ENCODE measurements around the gene PIWIL4.

The PIWIL4 gene

GRCh38 chr11:94649254-94649653 is 82.1 kb downstream of the PIWIL4 start:
- H3K4me1 ChIP-seq (ENCODE audit: control insufficient read depth, insufficient read depth, low read length), result no peaks in the 10 kb centered on the region
- no peaks in the 10 kb centered on the region for H3K36me3 ChIP-seq (ENCODE audit: control insufficient read depth, insufficient read depth, low read length)
- no peaks in the 10 kb centered on the region for H3K9me3 ChIP-seq (ENCODE audit: control insufficient read depth, low read length)
- no peak overlapping the region for H3K4me3 ChIP-seq (ENCODE audit: low read length)
- no peak overlapping the region for H3K9ac ChIP-seq (ENCODE audit: low read length)
- no peaks in the 10 kb centered on the region for H3K27me3 ChIP-seq (ENCODE audit: control insufficient read depth, insufficient read depth, low read length)

DNA sequence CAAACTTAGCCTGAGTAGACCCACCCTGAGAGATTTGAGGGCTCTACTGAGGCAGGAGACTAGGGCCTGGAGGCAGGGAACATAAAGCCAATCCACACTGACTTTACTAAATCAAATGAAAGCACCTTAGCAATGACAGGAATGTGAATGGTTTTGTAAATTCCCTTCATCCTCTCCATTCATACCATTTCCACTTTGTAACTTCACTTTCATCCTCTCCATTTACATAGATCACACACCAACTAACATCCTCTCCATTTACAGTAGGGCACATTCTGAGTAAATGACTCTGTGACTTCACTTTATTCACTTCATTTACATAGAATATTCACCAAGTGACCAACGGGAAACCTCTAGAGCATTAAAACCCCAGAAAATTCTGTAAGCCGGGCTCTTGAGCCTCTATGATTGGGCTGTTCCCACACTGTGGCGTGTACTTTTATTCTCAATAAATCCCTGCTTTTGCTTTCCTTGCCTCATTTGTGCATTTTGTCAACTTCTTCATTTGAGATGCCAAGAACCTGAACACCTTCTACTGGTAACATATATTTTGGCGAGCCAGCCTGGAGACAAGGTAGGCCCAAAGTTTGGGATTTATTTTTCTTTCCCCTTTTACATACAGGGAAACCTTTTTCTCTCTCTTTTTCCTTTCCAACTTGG is 82.9 kb downstream of the PIWIL4 start:
- Histone ChIP-seq H3K9ac (ENCODE audit: low read length) (no peak overlapping the region), H3K36me3 (ENCODE audit: control insufficient read depth, insufficient read depth, low read length) (no peaks in the 10 kb centered on the region), H3K9me3 (ENCODE audit: control insufficient read depth, low read length) (no peaks in the 10 kb centered on the region), H3K27me3 (ENCODE audit: control insufficient read depth, insufficient read depth, low read length) (no peaks in the 10 kb centered on the region), H3K4me3 (ENCODE audit: low read length) (no peak overlapping the region), H3K4me1 (ENCODE audit: control insufficient read depth, insufficient read depth, low read length) (no peaks in the 10 kb centered on the region)

GRCh38 chr11:94650756-94651155 is 83.6 kb downstream of the PIWIL4 start:
- Histone ChIP-seq H3K36me3 (ENCODE audit: control insufficient read depth, insufficient read depth, low read length) (no peaks in the 10 kb centered on the region), H3K27me3 (ENCODE audit: control insufficient read depth, insufficient read depth, low read length) (no peaks in the 10 kb centered on the region), H3K4me1 (ENCODE audit: control insufficient read depth, insufficient read depth, low read length) (no peaks in the 10 kb centered on the region), H3K4me3 (ENCODE audit: low read length) (no peak overlapping the region), H3K9me3 (ENCODE audit: control insufficient read depth, low read length) (no peaks in the 10 kb centered on the region), H3K9ac (ENCODE audit: low read length) (no peak overlapping the region)

GRCh38 chr11:94652735-94653284 is 85.6 kb downstream of the PIWIL4 start:
- no peaks in the 10 kb centered on the region for H3K4me1 ChIP-seq (ENCODE audit: control insufficient read depth, insufficient read depth, low read length)
- H3K36me3 ChIP-seq (ENCODE audit: control insufficient read depth, insufficient read depth, low read length), result no peaks in the 10 kb centered on the region
- no peaks in the 10 kb centered on the region for H3K9me3 ChIP-seq (ENCODE audit: control insufficient read depth, low read length)
- H3K27me3 ChIP-seq (ENCODE audit: control insufficient read depth, insufficient read depth, low read length), result no peaks in the 10 kb centered on the region
- no peak overlapping the region for H3K4me3 ChIP-seq (ENCODE audit: low read length)
- no peak overlapping the region for H3K9ac ChIP-seq (ENCODE audit: low read length)

GRCh38 chr11:94653561-94653960 is 86.4 kb downstream of the PIWIL4 start:
- Histone ChIP-seq H3K4me3 (ENCODE audit: low read length) (no peak overlapping the region), H3K9me3 (ENCODE audit: control insufficient read depth, low read length) (no peaks in the 10 kb centered on the region), H3K4me1 (ENCODE audit: control insufficient read depth, insufficient read depth, low read length) (no peaks in the 10 kb centered on the region), H3K9ac (ENCODE audit: low read length) (no peak overlapping the region), H3K27me3 (ENCODE audit: control insufficient read depth, insufficient read depth, low read length) (no peaks in the 10 kb centered on the region), H3K36me3 (ENCODE audit: control insufficient read depth, insufficient read depth, low read length) (no peaks in the 10 kb centered on the region)

- no peak overlapping the region for H3K9ac ChIP-seq (ENCODE audit: low read length)
- H3K36me3 ChIP-seq (ENCODE audit: control insufficient read depth, insufficient read depth, low read length), result no peaks in the 10 kb centered on the region
- no peaks in the 10 kb centered on the region for H3K4me1 ChIP-seq (ENCODE audit: control insufficient read depth, insufficient read depth, low read length)
- no peaks in the 10 kb centered on the region for H3K9me3 ChIP-seq (ENCODE audit: control insufficient read depth, low read length)
- no peak overlapping the region for H3K4me3 ChIP-seq (ENCODE audit: low read length)
- H3K27me3 ChIP-seq (ENCODE audit: control insufficient read depth, insufficient read depth, low read length), result no peaks in the 10 kb centered on the region
Observed at GRCh38 chr11:94654201-94654600, 87.0 kb downstream of the PIWIL4 start.

- no peaks in the 10 kb centered on the region for H3K36me3 ChIP-seq (ENCODE audit: control insufficient read depth, insufficient read depth, low read length)
- no peaks in the 10 kb centered on the region for H3K9me3 ChIP-seq (ENCODE audit: control insufficient read depth, low read length)
- no peaks in the 10 kb centered on the region for H3K4me1 ChIP-seq (ENCODE audit: control insufficient read depth, insufficient read depth, low read length)
- no peaks in the 10 kb centered on the region for H3K27me3 ChIP-seq (ENCODE audit: control insufficient read depth, insufficient read depth, low read length)
- no peak overlapping the region for H3K4me3 ChIP-seq (ENCODE audit: low read length)
- no peak overlapping the region for H3K9ac ChIP-seq (ENCODE audit: low read length)
Observed at GRCh38 chr11:94655291-94655690, 88.1 kb downstream of the PIWIL4 start.

DNA sequence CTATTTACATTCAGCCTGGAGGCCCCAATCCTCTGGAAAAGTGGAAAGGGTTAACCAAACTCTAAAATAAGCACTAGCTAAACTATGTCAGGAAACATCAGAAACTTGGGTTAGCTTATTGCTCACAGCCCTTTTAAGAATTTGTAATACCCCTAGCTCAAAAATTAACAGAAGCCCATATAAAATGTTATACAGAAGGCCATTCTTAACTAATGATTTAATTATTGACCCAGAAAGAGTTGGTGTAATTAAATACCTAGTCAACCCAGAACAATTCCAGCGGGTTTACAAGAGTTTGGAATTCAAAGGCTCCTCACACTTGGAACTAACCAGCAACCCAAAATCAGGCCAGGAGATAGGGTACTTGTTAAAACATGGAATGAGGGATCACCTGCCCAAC is 88.8 kb downstream of the PIWIL4 start:
- Histone ChIP-seq H3K27me3 (ENCODE audit: control insufficient read depth, insufficient read depth, low read length) (no peaks in the 10 kb centered on the region), H3K4me1 (ENCODE audit: control insufficient read depth, insufficient read depth, low read length) (no peaks in the 10 kb centered on the region), H3K9me3 (ENCODE audit: control insufficient read depth, low read length) (no peaks in the 10 kb centered on the region), H3K36me3 (ENCODE audit: control insufficient read depth, insufficient read depth, low read length) (no peaks in the 10 kb centered on the region), H3K9ac (ENCODE audit: low read length) (no peak overlapping the region), H3K4me3 (ENCODE audit: low read length) (no peak overlapping the region)

DNA sequence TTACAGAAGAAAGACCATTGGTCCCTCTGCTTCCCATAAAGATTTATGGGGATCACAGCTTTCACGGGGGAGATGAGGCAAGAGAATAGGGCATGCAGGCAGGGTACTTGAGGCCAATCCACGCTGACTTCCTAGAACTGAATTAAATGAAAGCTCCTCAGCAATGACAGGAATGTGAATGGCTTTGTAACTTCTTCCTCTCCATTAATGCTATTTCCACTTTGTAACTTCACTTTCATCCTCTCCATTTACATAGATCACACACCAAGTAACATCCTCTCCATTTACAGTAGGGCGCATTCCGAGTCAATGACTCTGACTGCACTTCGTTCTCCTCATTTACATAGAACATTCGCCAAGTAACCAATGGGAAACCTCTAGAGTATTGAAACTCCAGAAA is 89.8 kb downstream of the PIWIL4 start:
- no peaks in the 10 kb centered on the region for H3K4me1 ChIP-seq (ENCODE audit: control insufficient read depth, insufficient read depth, low read length)
- no peaks in the 10 kb centered on the region for H3K27me3 ChIP-seq (ENCODE audit: control insufficient read depth, insufficient read depth, low read length)
- no peaks in the 10 kb centered on the region for H3K36me3 ChIP-seq (ENCODE audit: control insufficient read depth, insufficient read depth, low read length)

GRCh38 chr11:94657629-94658028 is 90.5 kb downstream of the PIWIL4 start:
- H3K27me3 ChIP-seq (ENCODE audit: control insufficient read depth, insufficient read depth, low read length), result no peaks in the 10 kb centered on the region
- no peaks in the 10 kb centered on the region for H3K4me1 ChIP-seq (ENCODE audit: control insufficient read depth, insufficient read depth, low read length)
- H3K4me3 ChIP-seq (ENCODE audit: low read length), result no peak overlapping the region
- H3K36me3 ChIP-seq (ENCODE audit: control insufficient read depth, insufficient read depth, low read length), result no peaks in the 10 kb centered on the region
- no peaks in the 10 kb centered on the region for H3K9me3 ChIP-seq (ENCODE audit: control insufficient read depth, low read length)
- H3K9ac ChIP-seq (ENCODE audit: low read length), result no peak overlapping the region

More for the DNA sequence above, 89.8 kb downstream of the PIWIL4 start:
- Histone ChIP-seq H3K9ac (ENCODE audit: low read length) (no peak overlapping the region), H3K9me3 (ENCODE audit: control insufficient read depth, low read length) (no peaks in the 10 kb centered on the region), H3K4me3 (ENCODE audit: low read length) (no peak overlapping the region)

- Histone ChIP-seq H3K4me1 (ENCODE audit: control insufficient read depth, insufficient read depth, low read length) (no peaks in the 10 kb centered on the region), H3K9ac (ENCODE audit: low read length) (no peak overlapping the region), H3K4me3 (ENCODE audit: low read length) (no peak overlapping the region), H3K27me3 (ENCODE audit: control insufficient read depth, insufficient read depth, low read length) (no peaks in the 10 kb centered on the region), H3K9me3 (ENCODE audit: control insufficient read depth, low read length) (no peaks in the 10 kb centered on the region), H3K36me3 (ENCODE audit: control insufficient read depth, insufficient read depth, low read length) (no peaks in the 10 kb centered on the region)
Observed at GRCh38 chr11:94658386-94658785, 91.2 kb downstream of the PIWIL4 start.

DNA sequence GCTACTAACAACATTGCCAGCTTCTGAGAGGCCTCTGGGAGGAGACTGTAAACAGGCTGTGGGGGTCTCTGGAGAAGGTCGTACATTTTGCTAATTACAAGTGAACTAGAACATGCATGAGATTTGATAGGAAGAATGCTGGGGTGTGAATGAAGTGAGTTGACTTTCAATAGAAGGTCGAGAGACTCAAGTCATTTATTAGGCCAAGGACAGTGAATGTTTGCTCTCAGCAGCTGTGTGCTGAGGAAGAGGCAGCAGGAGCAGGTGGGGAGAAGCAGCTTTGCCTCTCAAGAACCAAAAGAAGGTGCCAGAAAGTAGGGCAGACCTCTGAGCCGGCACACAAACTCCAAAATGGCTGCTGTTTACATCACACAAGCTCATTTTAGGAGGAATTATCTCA is 91.7 kb downstream of the PIWIL4 start:
- H3K4me1 ChIP-seq (ENCODE audit: control insufficient read depth, insufficient read depth, low read length), result no peaks in the 10 kb centered on the region
- H3K4me3 ChIP-seq (ENCODE audit: low read length), result no peak overlapping the region
- no peaks in the 10 kb centered on the region for H3K27me3 ChIP-seq (ENCODE audit: control insufficient read depth, insufficient read depth, low read length)
- H3K36me3 ChIP-seq (ENCODE audit: control insufficient read depth, insufficient read depth, low read length), result no peaks in the 10 kb centered on the region
- no peak overlapping the region for H3K9ac ChIP-seq (ENCODE audit: low read length)
- no peaks in the 10 kb centered on the region for H3K9me3 ChIP-seq (ENCODE audit: control insufficient read depth, low read length)

DNA sequence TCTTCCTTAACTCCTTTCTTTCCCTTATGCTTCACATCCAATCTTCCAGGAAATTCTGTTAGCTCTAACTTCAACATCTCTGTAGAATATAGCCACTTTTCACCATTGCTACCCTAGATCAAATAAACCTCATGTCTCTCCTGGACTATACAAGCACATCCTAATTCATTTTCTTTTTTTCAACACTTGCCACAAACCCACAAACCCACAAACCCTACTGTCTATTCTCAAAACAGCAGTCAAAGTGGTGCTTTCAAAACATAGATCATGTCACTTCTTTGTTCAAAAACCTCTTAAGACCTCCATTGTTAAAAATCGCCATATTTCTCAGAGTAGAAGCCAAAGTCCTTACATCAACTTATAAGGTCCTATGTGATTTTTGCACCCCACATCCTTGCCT is 94.3 kb downstream of the PIWIL4 start:
- Histone ChIP-seq H3K9me3 (ENCODE audit: control insufficient read depth, low read length) (no peaks in the 10 kb centered on the region), H3K36me3 (ENCODE audit: control insufficient read depth, insufficient read depth, low read length) (no peaks in the 10 kb centered on the region), H3K27me3 (ENCODE audit: control insufficient read depth, insufficient read depth, low read length) (no peaks in the 10 kb centered on the region), H3K9ac (ENCODE audit: low read length) (no peak overlapping the region), H3K4me1 (ENCODE audit: control insufficient read depth, insufficient read depth, low read length) (no peaks in the 10 kb centered on the region), H3K4me3 (ENCODE audit: low read length) (no peak overlapping the region)

Data from mucosa of stomach (tissue), 1 donor.